ENCODE data around the gene EIF3A.
A peak's percentile ranks its signal among the peaks of the same experiment; 100 is the strongest.

The EIF3A gene

DNA sequence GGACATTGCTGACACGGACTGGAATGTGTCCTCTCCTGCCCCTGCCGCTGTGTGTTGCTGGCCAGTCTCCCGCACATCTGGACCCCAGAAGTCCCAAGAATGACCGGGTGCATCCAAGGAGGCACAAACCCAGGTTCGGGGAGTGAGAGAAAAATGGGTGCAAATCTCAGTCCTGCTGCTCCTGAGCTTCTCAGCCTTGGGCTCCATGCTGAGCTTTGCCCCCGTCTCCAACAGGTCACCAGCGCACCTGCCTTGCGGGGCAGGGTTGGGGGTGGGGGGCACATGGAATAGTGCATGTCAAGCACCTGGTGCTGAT is 57.1 kb downstream of the EIF3A start:
- in situ Hi-C loops (cut with HindIII; ENCODE audit: low pct_ligation_motif_present, low sequenced_read_pairs): no loop called here
- no peak for DNase-seq
- Histone ChIP-seq H3K27me3 (replicated peaks) (no peaks in the 10 kb centered on the region), H3K27ac (no peak overlapping the region), H3K36me3 (replicated peaks) (no peaks in the 10 kb centered on the region), H3K4me3 (ENCODE audit: low read depth, low read length) (no peak overlapping the region)
- TF ChIP-seq, protein P1, sequence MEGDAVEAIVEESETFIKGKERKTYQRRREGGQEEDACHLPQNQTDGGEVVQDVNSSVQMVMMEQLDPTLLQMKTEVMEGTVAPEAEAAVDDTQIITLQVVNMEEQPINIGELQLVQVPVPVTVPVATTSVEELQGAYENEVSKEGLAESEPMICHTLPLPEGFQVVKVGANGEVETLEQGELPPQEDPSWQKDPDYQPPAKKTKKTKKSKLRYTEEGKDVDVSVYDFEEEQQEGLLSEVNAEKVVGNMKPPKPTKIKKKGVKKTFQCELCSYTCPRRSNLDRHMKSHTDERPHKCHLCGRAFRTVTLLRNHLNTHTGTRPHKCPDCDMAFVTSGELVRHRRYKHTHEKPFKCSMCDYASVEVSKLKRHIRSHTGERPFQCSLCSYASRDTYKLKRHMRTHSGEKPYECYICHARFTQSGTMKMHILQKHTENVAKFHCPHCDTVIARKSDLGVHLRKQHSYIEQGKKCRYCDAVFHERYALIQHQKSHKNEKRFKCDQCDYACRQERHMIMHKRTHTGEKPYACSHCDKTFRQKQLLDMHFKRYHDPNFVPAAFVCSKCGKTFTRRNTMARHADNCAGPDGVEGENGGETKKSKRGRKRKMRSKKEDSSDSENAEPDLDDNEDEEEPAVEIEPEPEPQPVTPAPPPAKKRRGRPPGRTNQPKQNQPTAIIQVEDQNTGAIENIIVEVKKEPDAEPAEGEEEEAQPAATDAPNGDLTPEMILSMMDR (IDR thresholded peaks at IDR 0.05; ENCODE audit: low read depth, low read length, missing control alignments): no peak

DNA sequence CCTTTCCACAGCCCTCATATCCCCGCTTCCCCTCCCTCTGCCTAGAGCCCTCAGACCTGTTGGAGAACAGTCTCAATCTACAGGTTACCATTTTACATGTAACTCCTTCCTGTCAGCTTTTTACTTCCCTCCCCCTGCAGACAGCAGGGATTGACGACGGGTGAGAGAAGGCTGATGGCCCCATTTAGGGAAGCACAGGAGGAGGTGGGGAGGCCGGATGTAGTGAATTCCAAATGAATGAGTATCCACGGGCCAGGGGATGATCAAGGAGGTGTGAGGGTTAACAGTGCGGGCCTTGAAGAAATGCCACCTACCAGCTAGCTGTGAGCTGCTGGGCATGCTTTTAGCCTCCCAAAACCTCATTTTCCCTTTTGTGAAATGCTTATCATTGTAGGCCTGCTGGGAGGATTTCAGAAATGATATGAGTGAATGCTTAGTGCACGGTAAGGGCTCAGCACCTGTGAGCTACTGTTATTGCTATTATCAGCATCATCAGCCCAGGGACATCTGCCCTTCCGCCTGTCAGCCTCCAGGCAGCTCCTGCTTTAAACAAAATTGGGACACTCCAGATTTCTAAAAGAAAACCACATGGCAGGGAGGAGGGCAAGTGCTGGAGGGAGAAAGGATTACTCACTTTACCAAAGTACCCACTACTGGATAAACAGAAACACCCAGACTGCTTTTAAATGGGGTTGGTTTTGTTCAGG is 57.6 kb downstream of the EIF3A start:
- Histone ChIP-seq H3K27me3 (replicated peaks) (no peaks in the 10 kb centered on the region), H3K27ac (no peak overlapping the region), H3K36me3 (replicated peaks) (no peaks in the 10 kb centered on the region), H3K4me3 (ENCODE audit: low read depth, low read length) (no peak overlapping the region)
- DNase-seq: peak; percentile 20
- TF ChIP-seq, protein P1 (IDR thresholded peaks at IDR 0.05; ENCODE audit: low read depth, low read length, missing control alignments): no peak
- in situ Hi-C loops (cut with HindIII; ENCODE audit: low pct_ligation_motif_present, low sequenced_read_pairs): no loop called here

DNA sequence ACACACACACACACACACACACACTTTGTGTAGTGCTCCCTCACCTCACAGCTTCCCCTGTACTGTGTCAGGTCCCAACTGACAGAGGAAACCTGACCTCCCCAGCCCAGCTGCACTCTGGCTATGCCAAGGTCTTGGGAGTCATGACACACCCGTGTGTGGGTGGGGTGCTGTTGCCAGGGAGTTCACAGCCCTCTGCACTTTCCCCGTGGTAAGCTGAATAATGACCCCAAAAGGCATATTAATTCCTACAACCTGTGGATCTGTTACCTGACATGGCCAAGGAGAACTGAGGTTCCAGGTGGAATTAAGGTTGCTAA is 60.0 kb downstream of the EIF3A start:
- TF ChIP-seq, protein P1 (IDR thresholded peaks at IDR 0.05; ENCODE audit: low read depth, low read length, missing control alignments): no peak
- in situ Hi-C loops (cut with HindIII; ENCODE audit: low pct_ligation_motif_present, low sequenced_read_pairs): no loop called here
- Histone ChIP-seq H3K36me3 (replicated peaks) (no peaks in the 10 kb centered on the region), H3K27ac (no peak overlapping the region), H3K27me3 (replicated peaks) (no peaks in the 10 kb centered on the region), H3K4me3 (ENCODE audit: low read depth, low read length) (no peak overlapping the region)
- DNase-seq: no peak

DNA sequence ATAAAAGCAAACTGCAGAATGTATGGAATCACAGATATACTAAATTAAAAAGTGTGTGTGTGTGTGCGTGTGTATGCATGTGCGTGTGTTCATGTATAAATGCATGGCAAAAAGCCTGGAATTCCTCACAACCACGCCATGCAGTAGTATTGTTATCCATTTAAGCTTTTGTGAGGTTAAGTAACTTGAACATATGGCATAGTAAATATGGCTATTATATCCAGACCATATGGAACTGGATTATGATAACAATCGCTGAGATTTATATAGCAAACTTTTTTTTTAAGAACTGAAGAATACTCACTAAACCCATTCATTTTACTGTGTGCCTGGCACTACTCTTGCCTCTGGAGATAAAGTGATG is 73.4 kb downstream of the EIF3A start:
- no peak overlapping the region for H3K4me3 ChIP-seq (ENCODE audit: low read depth, low read length)
- DNase-seq: no peak
- H3K36me3 ChIP-seq (replicated peaks): no peaks in the 10 kb centered on the region
- TF ChIP-seq, protein P1 (IDR thresholded peaks at IDR 0.05; ENCODE audit: low read depth, low read length, missing control alignments): no peak
- H3K27ac ChIP-seq: no peak overlapping the region
- in situ Hi-C loops (cut with HindIII; ENCODE audit: low pct_ligation_motif_present, low sequenced_read_pairs): no loop called here
- H3K27me3 ChIP-seq (replicated peaks): no peaks in the 10 kb centered on the region

DNA sequence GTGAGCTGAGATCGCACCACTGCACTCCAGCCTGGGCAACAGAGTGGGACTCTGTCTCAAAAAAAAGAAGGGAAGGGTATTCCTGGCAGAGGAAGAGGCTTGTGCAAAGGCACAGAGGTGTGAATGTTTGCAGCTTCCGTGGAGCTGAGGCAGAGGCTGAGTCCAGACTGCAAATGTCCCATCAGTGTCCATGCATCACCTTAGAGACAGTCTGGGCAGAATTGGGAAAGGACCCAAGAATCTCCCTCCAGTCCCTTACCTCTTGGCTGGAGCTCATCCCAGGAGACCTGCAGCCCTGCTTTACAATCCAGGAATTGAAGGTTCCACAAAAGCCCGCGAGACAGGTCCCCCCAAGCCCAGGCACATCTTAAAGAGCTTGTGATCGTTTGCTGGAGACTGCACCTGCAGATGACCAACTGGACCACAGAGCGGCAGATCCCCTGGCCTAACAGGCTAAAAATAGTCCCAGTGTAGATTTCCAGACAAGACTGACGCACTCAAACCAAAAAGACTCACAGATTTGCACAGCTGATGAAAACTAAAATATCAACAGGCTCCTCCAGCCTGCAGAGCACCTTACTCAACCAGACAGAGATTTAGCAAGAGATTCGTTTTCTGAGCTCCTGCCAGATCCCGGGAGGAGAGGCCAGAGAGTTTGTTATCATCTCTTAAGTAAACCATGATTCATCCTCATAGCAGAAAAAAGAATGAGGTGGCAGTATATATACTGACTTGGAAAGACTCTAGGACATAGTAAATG is 74.0 kb downstream of the EIF3A start:
- peak; percentile 99 for DNase-seq
- TF ChIP-seq, protein P1 (IDR thresholded peaks at IDR 0.05; ENCODE audit: low read depth, low read length, missing control alignments): peak; percentile 36

More for the DNA sequence above, 74.0 kb downstream of the EIF3A start:
- in situ Hi-C loops (cut with HindIII; ENCODE audit: low pct_ligation_motif_present, low sequenced_read_pairs): no loop called here
- peak overlapping the region; percentile 14 for H3K27ac ChIP-seq
- no peaks in the 10 kb centered on the region for H3K27me3 ChIP-seq (replicated peaks)
- no peaks in the 10 kb centered on the region for H3K36me3 ChIP-seq (replicated peaks)
- no peak overlapping the region for H3K4me3 ChIP-seq (ENCODE audit: low read depth, low read length)
